Spleen (tissue), 7 donors: ENCODE results near the gene EEF1E1.

Experiments used
- POLR2A ChIP-seq, 3 donors: fragments of 450-650 bp; IDR thresholded peaks; one replicate each; pipeline ENCODE4 v1.5.1; 2017; ENCODE audit warnings: antibody characterized with exemption in 3 of 3, mild to moderate bottlenecking in 1 of 3
- POLR2AphosphoS5 ChIP-seq, 3 donors: sonication (generic); formaldehyde crosslinking; IDR thresholded peaks; one replicate each; pipeline ENCODE4 v1.5.1; 2017; ENCODE audit warnings: antibody characterized with exemption in 3 of 3
- TF ChIP-seq, protein P1 (sequence below), 11 experiments: fragments of 200-600 bp in 7 of 11; fragments of 450-650 bp in 4 of 11; sonication (generic) in 4 of 11; IDR thresholded peaks in 8 of 11; conservative IDR thresholded peaks in 3 of 11; 1 replicate in 7 of 11; 2 replicates in 4 of 11; pipeline versions ENCODE4 v1.4.0 to v1.8.0; 2016 to 2021; ENCODE audit warnings: antibody characterized with exemption in 11 of 11, inconsistent platforms in 4 of 11, mild to moderate bottlenecking in 1 of 11
- donor health status: DM: no; HTN: no; CAD: no; lungs with moderate emphysema.
- donor health status: DM: no; HTN: no; CAD: no.
- donor health status: DM: no; HTN: no; CAD: no.

DNA sequence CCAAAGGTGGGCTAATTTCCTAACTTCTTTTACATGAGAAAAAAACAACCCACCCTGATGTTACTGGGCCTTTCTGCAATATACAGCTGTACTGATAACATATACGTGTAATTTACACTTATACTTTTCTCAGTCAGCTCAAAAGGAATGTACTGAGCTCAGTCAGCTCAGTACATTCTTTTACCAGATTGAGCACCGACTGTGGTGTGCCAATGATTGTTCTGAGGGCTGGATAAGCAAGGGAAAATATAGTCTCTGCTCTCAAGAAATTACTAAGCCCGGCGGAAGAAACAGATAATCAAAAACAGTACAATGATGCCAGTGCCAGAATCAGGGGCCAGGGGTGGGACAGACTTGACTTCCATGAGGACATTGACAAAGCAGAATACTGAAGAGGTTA is 28.1 kb downstream of the EEF1E1 start:
- TF ChIP-seq POLR2A (IDR thresholded peaks at IDR 0.05) (no peak), POLR2AphosphoS5 (IDR thresholded peaks at IDR 0.05) (no peak)
- TF ChIP-seq, protein P1, sequence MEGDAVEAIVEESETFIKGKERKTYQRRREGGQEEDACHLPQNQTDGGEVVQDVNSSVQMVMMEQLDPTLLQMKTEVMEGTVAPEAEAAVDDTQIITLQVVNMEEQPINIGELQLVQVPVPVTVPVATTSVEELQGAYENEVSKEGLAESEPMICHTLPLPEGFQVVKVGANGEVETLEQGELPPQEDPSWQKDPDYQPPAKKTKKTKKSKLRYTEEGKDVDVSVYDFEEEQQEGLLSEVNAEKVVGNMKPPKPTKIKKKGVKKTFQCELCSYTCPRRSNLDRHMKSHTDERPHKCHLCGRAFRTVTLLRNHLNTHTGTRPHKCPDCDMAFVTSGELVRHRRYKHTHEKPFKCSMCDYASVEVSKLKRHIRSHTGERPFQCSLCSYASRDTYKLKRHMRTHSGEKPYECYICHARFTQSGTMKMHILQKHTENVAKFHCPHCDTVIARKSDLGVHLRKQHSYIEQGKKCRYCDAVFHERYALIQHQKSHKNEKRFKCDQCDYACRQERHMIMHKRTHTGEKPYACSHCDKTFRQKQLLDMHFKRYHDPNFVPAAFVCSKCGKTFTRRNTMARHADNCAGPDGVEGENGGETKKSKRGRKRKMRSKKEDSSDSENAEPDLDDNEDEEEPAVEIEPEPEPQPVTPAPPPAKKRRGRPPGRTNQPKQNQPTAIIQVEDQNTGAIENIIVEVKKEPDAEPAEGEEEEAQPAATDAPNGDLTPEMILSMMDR (IDR thresholded peaks at IDR 0.05 in 8 of 11, conservative IDR thresholded peaks at IDR 0.05 in 3 of 11) = no peak
